OCI-LY3 (cell line): ENCODE measurements around the gene SPAAR.

Experiments
- H2AFZ ChIP-seq: fragments of 200-600, 300-600 bp; shearing (Covaris generic); 2 replicates; pipeline ENCODE4 v1.6.0; 2014; ENCODE audit warnings: antibody characterized with exemption, low read depth, low read length
- H3K27ac ChIP-seq: fragments of 200-600, 300-600 bp; sonication (generic); 2 replicates; pipeline ENCODE4 v1.5.1; 2014; ENCODE audit warnings: mild to moderate bottlenecking, low read length, moderate library complexity, mixed read lengths
- H3K27me3 ChIP-seq: fragments of 200-600, 300-600 bp; sonication (generic); 2 replicates; pipeline ENCODE4 v1.6.1; 2014; ENCODE audit warnings: low read depth, low read length, mixed read lengths
- H3K36me3 ChIP-seq: fragments of 200-600, 300-600 bp; sonication (generic); replicated peaks from 2 replicates; pipeline ENCODE3; 2014; ENCODE audit warnings: low read depth, low read length, mixed read lengths
- H3K4me1 ChIP-seq: fragments of 300-600, 200-600 bp; sonication (generic); 2 replicates; pipeline ENCODE4 v1.6.1; 2014; ENCODE audit warnings: low read length, mixed read lengths
- H3K4me2 ChIP-seq: fragments of 200-600, 300-600 bp; sonication (generic); 2 replicates; pipeline ENCODE4 v1.6.1; 2014; ENCODE audit warnings: low read length, mixed read lengths
- H3K4me3 ChIP-seq: fragments of 300-600, 200-600 bp; sonication (generic); 2 replicates; pipeline ENCODE4 v1.5.1; 2014; ENCODE audit warnings: antibody characterized with exemption, mild to moderate bottlenecking, low read length, moderate library complexity
- H3K79me2 ChIP-seq: fragments of 300-600, 200-600 bp; shearing (Covaris generic); 2 replicates; pipeline ENCODE4 v1.6.1; 2014; ENCODE audit warnings: mild to moderate bottlenecking, low read length, mixed read lengths
- H3K9ac ChIP-seq: fragments of 300-600, 200-600 bp; shearing (Covaris generic); 2 replicates; pipeline ENCODE4 v1.6.0; 2014; ENCODE audit warnings: mild to moderate bottlenecking, low read length, moderate library complexity
- H3K9me3 ChIP-seq: fragments of 200-600, 300-600 bp; shearing (Covaris generic); 2 replicates; pipeline ENCODE4 v1.6.1; 2014; ENCODE audit warnings: low read length, mixed read lengths; ENCODE audit not compliant: insufficient read depth
- H4K20me1 ChIP-seq: fragments of 200-600, 300-600 bp; sonication (generic); 2 replicates; pipeline ENCODE4 v1.6.1; 2016; ENCODE audit warnings: low read length, mixed read lengths; ENCODE audit not compliant: insufficient read depth
- EZH2phosphoT487 ChIP-seq: fragments of 200-600 bp; shearing (Covaris generic); IDR thresholded peaks from 2 replicates; pipeline ENCODE4 v1.6.1; 2018; ENCODE audit warnings: antibody characterized with exemption, mixed run types, low read depth
- TF ChIP-seq, protein P1 (sequence below): fragments of 200-600, 300-600 bp; sonication (generic); IDR thresholded peaks from 2 replicates; pipeline ENCODE4 v1.5.1; 2014; ENCODE audit warnings: antibody characterized with exemption, low read length, low read depth

SPAAR gene

DNA sequence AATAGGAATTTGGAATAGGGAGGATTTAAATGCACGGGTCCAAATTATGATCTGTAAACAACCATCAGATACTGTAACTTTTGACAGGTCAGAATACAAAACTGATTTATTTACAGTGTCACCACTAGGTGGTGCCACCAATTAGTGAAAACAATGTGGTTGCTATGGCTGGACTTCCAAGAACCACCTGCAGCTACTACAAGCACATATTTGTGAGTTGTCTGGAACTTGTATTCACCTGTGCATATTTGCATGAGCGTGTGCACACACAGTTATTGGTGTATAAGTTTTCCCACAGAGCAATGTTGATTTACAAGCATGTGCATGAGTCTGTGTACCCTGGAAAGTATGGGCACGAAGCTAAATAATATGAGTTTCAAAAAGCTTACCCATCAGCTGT lies 6.2 kb upstream of the SPAAR start:
- Histone ChIP-seq H3K79me2 (no peaks in the 10 kb centered on the region), H2AFZ (no peak overlapping the region), H4K20me1 (no peaks in the 10 kb centered on the region), H3K4me3 (no peak overlapping the region), H3K9ac (no peak overlapping the region), H3K36me3 (no peaks in the 10 kb centered on the region), H3K4me1 (no peaks in the 10 kb centered on the region), H3K4me2 (no peak overlapping the region), H3K27ac (no peak overlapping the region), H3K9me3 (no peaks in the 10 kb centered on the region), H3K27me3 (peaks cover 25% of the 10 kb centered on the region)
- TF ChIP-seq, protein P1, sequence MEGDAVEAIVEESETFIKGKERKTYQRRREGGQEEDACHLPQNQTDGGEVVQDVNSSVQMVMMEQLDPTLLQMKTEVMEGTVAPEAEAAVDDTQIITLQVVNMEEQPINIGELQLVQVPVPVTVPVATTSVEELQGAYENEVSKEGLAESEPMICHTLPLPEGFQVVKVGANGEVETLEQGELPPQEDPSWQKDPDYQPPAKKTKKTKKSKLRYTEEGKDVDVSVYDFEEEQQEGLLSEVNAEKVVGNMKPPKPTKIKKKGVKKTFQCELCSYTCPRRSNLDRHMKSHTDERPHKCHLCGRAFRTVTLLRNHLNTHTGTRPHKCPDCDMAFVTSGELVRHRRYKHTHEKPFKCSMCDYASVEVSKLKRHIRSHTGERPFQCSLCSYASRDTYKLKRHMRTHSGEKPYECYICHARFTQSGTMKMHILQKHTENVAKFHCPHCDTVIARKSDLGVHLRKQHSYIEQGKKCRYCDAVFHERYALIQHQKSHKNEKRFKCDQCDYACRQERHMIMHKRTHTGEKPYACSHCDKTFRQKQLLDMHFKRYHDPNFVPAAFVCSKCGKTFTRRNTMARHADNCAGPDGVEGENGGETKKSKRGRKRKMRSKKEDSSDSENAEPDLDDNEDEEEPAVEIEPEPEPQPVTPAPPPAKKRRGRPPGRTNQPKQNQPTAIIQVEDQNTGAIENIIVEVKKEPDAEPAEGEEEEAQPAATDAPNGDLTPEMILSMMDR, result peak; percentile 75
- no peak for TF ChIP-seq EZH2phosphoT487

GRCh38 chr9:35904338-35904737 lies 5.0 kb upstream of the SPAAR start:
- no peak overlapping the region for H3K9ac ChIP-seq
- H4K20me1 ChIP-seq, result no peaks in the 10 kb centered on the region
- H3K9me3 ChIP-seq, result no peaks in the 10 kb centered on the region
- H3K79me2 ChIP-seq, result no peaks in the 10 kb centered on the region
- H3K27me3 ChIP-seq, result peaks cover 18% of the 10 kb centered on the region; the same call in 1 of the 2 replicates
- no peak overlapping the region for H3K4me2 ChIP-seq
- no peak overlapping the region for H3K27ac ChIP-seq
- no peak overlapping the region for H3K4me3 ChIP-seq
- H3K36me3 ChIP-seq, result no peaks in the 10 kb centered on the region
- H2AFZ ChIP-seq, result no peak overlapping the region
- no peak for TF ChIP-seq EZH2phosphoT487
- TF ChIP-seq, protein P1, result no peak
- H3K4me1 ChIP-seq, result no peaks in the 10 kb centered on the region

GRCh38 chr9:35905051-35905781 lies 4.1 kb upstream of the SPAAR start:
- H3K4me3 ChIP-seq, result no peak overlapping the region
- H3K9me3 ChIP-seq, result no peaks in the 10 kb centered on the region
- no peak overlapping the region for H3K4me2 ChIP-seq
- no peak overlapping the region for H3K9ac ChIP-seq
- no peaks in the 10 kb centered on the region for H3K4me1 ChIP-seq
- peaks cover 18% of the 10 kb centered on the region; the same call in 1 of the 2 replicates for H3K27me3 ChIP-seq
- no peaks in the 10 kb centered on the region for H3K36me3 ChIP-seq
- H3K79me2 ChIP-seq, result no peaks in the 10 kb centered on the region
- TF ChIP-seq EZH2phosphoT487, result no peak
- TF ChIP-seq, protein P1, result no peak
- H4K20me1 ChIP-seq, result no peaks in the 10 kb centered on the region
- H2AFZ ChIP-seq, result no peak overlapping the region
- no peak overlapping the region for H3K27ac ChIP-seq

DNA sequence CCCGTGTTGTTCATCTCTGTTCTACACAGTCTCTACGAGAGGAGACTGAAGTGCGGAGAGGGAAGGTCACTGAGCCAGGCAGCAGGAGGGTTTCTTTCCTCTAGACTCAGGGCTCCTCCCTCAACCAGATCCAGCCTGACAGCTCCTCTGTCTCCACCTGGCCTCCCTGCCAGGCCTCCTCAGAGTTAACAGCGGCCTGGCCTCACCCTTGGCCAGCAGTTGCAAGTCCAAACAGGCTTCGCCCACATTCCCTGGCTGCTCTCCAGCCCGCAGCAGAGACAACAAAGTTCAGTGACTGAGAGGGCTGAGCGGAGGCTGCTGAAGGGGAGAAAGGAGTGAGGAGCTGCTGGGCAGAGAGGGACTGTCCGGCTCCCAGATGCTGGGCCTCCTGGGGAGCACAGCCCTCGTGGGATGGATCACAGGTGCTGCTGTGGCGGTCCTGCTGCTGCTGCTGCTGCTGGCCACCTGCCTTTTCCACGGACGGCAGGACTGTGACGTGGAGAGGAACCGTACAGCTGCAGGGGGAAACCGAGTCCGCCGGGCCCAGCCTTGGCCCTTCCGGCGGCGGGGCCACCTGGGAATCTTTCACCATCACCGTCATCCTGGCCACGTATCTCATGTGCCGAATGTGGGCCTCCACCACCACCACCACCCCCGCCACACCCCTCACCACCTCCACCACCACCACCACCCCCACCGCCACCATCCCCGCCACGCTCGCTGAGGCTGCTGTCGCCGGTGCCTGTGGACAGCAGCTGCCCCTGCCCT lies 3.2 kb upstream of the SPAAR start, which contains the start of gene HRCT1:
Gene HRCT1, plus strand, starts transcription at position 291 of the 768 bp plus-strand sequence. Its CDS starts 86 bp downstream, at position 377.
- Histone ChIP-seq H3K79me2 (no peaks in the 10 kb centered on the region), H3K36me3 (no peaks in the 10 kb centered on the region), H3K27ac (no peak within 1 kb of the TSS), H3K4me2 (no peak within 1 kb of the TSS), H3K9me3 (no peaks in the 10 kb centered on the region), H3K27me3 (peaks cover 14% of the 10 kb centered on the region; the same call in 1 of the 2 replicates), H3K4me1 (peaks cover 5% of the 10 kb centered on the region; the same call in 1 of the 2 replicates), H4K20me1 (no peaks in the 10 kb centered on the region), H3K4me3 (no peak within 1 kb of the TSS), H2AFZ (no peak within 1 kb of the TSS), H3K9ac (no peak within 1 kb of the TSS)
- no peak for TF ChIP-seq EZH2phosphoT487
- TF ChIP-seq, protein P1, result no peak
